ENCODE data around the gene DEPDC5.

DNA sequence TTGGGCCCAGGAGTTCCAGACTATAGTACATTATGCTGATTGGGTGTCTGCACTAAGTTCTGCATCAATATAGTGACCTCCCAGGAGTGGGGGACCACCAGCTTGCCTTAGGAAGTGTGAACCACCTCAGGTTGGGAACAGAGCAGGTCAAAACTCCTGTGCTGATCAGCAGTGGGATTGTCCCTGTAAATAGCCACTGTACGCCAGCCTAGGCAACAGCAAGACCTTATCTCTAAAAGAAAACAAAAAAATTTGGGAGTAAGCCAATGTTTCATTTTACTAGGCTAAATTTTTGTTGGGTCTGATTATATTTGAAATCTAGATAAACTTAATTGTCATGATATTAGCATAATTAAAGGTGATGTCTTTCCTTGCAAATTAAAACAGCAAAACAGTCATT is 3.4 kb downstream of the DEPDC5 start:
- no peak for TF ChIP-seq POLR2A (IDR thresholded peaks at IDR 0.05; ENCODE audit: low read depth, low read length)
- no peak for TF ChIP-seq POLR2AphosphoS5 (IDR thresholded peaks at IDR 0.05; ENCODE audit: low read depth, low read length)
- TF ChIP-seq TAF1 (IDR thresholded peaks at IDR 0.05; ENCODE audit: borderline replicate concordance, low read depth, low read length): no peak
